HepG2 (cell line): ENCODE measurements around the gene ECHDC1. TPM values are rescaled to one million over a fixed set of nuclear protein-coding genes. Genes with fewer than 3 reads are reported as not detected.

Experiments used
- ATAC-seq: fragments of 200-7000 bp; cut with Tn5 transposase; 3 replicates; pipeline ENCODE4 v1.9.1; 2020; ENCODE audit warnings: mild to moderate bottlenecking, moderate library complexity
- BruUV-seq: library from RNA; stranded (reverse); fragments of 400-500 nt; replicated peaks from 2 replicates; lab custom pipeline; 2021; lab: Mats Ljungman, UMichigan
- CTCF ChIA-PET: fragments of 300-600 bp; formaldehyde crosslinking; extraction: SDS; loops from one replicate; lab custom pipeline; 2021; ENCODE audit warnings: low total read pairs, inconsistent platforms, low intra/inter-chr PET ratio; lab: Yijun Ruan, JAX
- POLR2A ChIA-PET: fragments of 350-600 bp; sonication (Branson Sonifier 250); formaldehyde crosslinking; loops from one replicate; lab custom pipeline; 2020; ENCODE audit warnings: antibody characterized with exemption, inconsistent platforms; lab: Yijun Ruan, JAX
- DNase-seq: peaks from one replicate; pipeline ENCODE4 v3.0.0-alpha.2; 2015; ENCODE audit warnings: low spot score
- FAIRE-seq: peaks from 3 replicates; lab custom pipeline; 2011; peaks lifted over from hg19 to GRCh38; lab: Jason Lieb, UNC
- H2AFZ ChIP-seq: one replicate; pipeline ENCODE4 v1.6.1; 2011; ENCODE audit warnings: low read length, inconsistent platforms
- H3K27ac ChIP-seq: fragments of 300-600 bp; 3 replicates; pipeline ENCODE4 v1.8.0; 2011; ENCODE audit warnings: mixed run types, mild to moderate bottlenecking, mixed read lengths, low read length, inconsistent platforms; ENCODE audit not compliant: insufficient read depth; ENCODE audit errors: extremely low read length
- H3K27me3 ChIP-seq, 2 experiments: fragments of 200-600 bp in 1 of 2; 2 replicates in 1 of 2; 3 replicates in 1 of 2; pipeline versions ENCODE4 v1.6.0 to v1.8.0; 2011; ENCODE audit warnings: low read length in 2 of 2, mild to moderate bottlenecking in 2 of 2, moderate library complexity in 2 of 2, inconsistent platforms in 1 of 2; ENCODE audit not compliant: insufficient read depth in 2 of 2, control insufficient read depth in 1 of 2
- H3K36me3 ChIP-seq, 2 experiments: fragments of 200-600 bp in 1 of 2; replicated peaks in 1 of 2; 2 replicates in 1 of 2; 3 replicates in 1 of 2; pipeline versions ENCODE4 v1.5.1 to v1.8.0; 2011; ENCODE audit warnings: low read length in 2 of 2, inconsistent platforms in 1 of 2; ENCODE audit not compliant: insufficient read depth in 2 of 2, control insufficient read depth in 1 of 2
- H3K4me1 ChIP-seq: 2 replicates; pipeline ENCODE4 v1.5.1; 2012; ENCODE audit warnings: low read length, inconsistent platforms; ENCODE audit not compliant: insufficient read depth
- H3K4me2 ChIP-seq: 2 replicates; pipeline ENCODE4 v1.6.0; 2011; ENCODE audit warnings: low read depth, low read length, inconsistent platforms
- H3K4me3 ChIP-seq, 3 experiments: fragments of 200-600 bp in 1 of 3; sonication (generic), shearing (Covaris generic) in 1 of 3; replicated peaks in 1 of 3; 2 replicates each; pipeline ENCODE4 v1.5.1; 2011 to 2016; ENCODE audit warnings: low read length in 3 of 3, inconsistent platforms in 2 of 3, low read depth in 2 of 3, mild to moderate bottlenecking in 2 of 3, control low read depth in 1 of 3, mixed read lengths in 1 of 3; ENCODE audit not compliant: insufficient read depth in 1 of 3
- H3K79me2 ChIP-seq: one replicate; pipeline ENCODE4 v1.6.1; 2011; ENCODE audit warnings: low read length, inconsistent platforms; ENCODE audit not compliant: insufficient read depth
- H3K9ac ChIP-seq: 2 replicates; pipeline ENCODE4 v1.6.0; 2011; ENCODE audit warnings: mild to moderate bottlenecking, low read depth, low read length, inconsistent platforms; ENCODE audit not compliant: insufficient read depth
- H3K9me3 ChIP-seq: 2 replicates; pipeline ENCODE4 v1.5.1; 2012; ENCODE audit warnings: mild to moderate bottlenecking, low read length
- H4K20me1 ChIP-seq: 2 replicates; pipeline ENCODE4 v1.6.0; 2011; ENCODE audit warnings: inconsistent platforms, mild to moderate bottlenecking, low read length, moderate library complexity; ENCODE audit not compliant: insufficient read depth
- BCL6 ChIP-seq: IDR thresholded peaks from 2 replicates; pipeline ENCODE4 v1.6.1; 2016; ENCODE audit warnings: missing genetic modification reagents, missing compliant biosample characterization
- CEBPB ChIP-seq: IDR thresholded peaks from 2 replicates; pipeline ENCODE4 v1.6.1; 2011; ENCODE audit warnings: low read depth, low read length, improper control_type of control experiment, borderline replicate concordance
- CEBPG ChIP-seq: IDR thresholded peaks from 2 replicates; pipeline ENCODE4 v1.6.1; 2016
- HOXA7 ChIP-seq: sonication (generic); formaldehyde crosslinking; IDR thresholded peaks from 2 replicates; pipeline ENCODE4 v1.8.1; 2022; ENCODE audit warnings: mild to moderate bottlenecking, missing genetic modification reagents, moderate library complexity
- NONO ChIP-seq, 2 experiments: fragments of 450-650 bp in 1 of 2; sonication (generic) in 1 of 2; formaldehyde crosslinking in 1 of 2; IDR thresholded peaks in 1 of 2; conservative IDR thresholded peaks in 1 of 2; 2 replicates each; pipeline versions ENCODE4 v1.6.1 to v1.8.0; 2017 to 2022; ENCODE audit warnings: mild to moderate bottlenecking in 1 of 2, missing genetic modification reagents in 1 of 2, moderate library complexity in 1 of 2
- NR0B2 ChIP-seq: sonication (generic); formaldehyde crosslinking; IDR thresholded peaks from 2 replicates; pipeline ENCODE4 v1.4.0; 2020; ENCODE audit warnings: mild to moderate bottlenecking, missing genetic modification reagents
- PHB2 ChIP-seq: fragments of 450-650 bp; IDR thresholded peaks from 2 replicates; pipeline ENCODE4 v1.6.1; 2018; ENCODE audit not compliant: partially characterized antibody
- RBFOX2 ChIP-seq: fragments of 200-400 bp; formaldehyde crosslinking; IDR thresholded peaks from 2 replicates; pipeline ENCODE4 v1.6.1; 2017; ENCODE audit warnings: low read depth, mild to moderate bottlenecking, low read length
- SALL2 ChIP-seq: sonication (generic); formaldehyde crosslinking; IDR thresholded peaks from 2 replicates; pipeline ENCODE4 v1.8.1; 2023; ENCODE audit warnings: mild to moderate bottlenecking, missing genetic modification reagents, inconsistent platforms
- ZNF770 ChIP-seq: sonication (generic); formaldehyde crosslinking; IDR thresholded peaks from 2 replicates; pipeline ENCODE4 v1.5.0; 2020; ENCODE audit warnings: mild to moderate bottlenecking, missing genetic modification reagents
- WGBS: methylation state at CpG from one replicate; pipeline ENCODE4 v1.1.6; 2017; ENCODE audit warnings: low lambda C conversion rate; 5-methylcytosine and 5-hydroxymethylcytosine counted together
- in situ Hi-C: cut with HindIII; loops from 2 replicates; pipeline ENCODE4 v1.10.0; 2017; ENCODE audit warnings: low pct_unique_long_range_greater_than_20kb; ENCODE audit not compliant: extremely low pct_ligation_motif_present
- intact Hi-C: fragments of 100-400 bp; cut with micrococcal nuclease; formaldehyde crosslinking; loops from one replicate; pipeline ENCODE4 v1.10.0; 2022; ENCODE audit not compliant: unreplicated experiment
- polyA plus RNA-seq, 8 experiments: library from polyadenylated mRNA; depleted of rRNA in 3 of 8; stranded (reverse) in 7 of 8; unstranded in 1 of 8; fragments of >200 nt; fragmentation: Illumina TruSeq in 4 of 8; extraction: Trizol in 4 of 8; gene quantifications; 2 replicates each; pipeline versions ENCODE4 v1.2.1 to v1.2.3, GENCODE V29; 2011 to 2016; ENCODE audit warnings: low read depth in 4 of 8, missing spikeins in 1 of 8, mixed read lengths in 1 of 8; ENCODE audit not compliant: insufficient read depth in 1 of 8
- total RNA-seq, 5 experiments: library from RNA; depleted of rRNA; stranded (reverse); fragments of >200 nt; fragmentation: Illumina TruSeq; extraction: Trizol; gene quantifications; 2 replicates each; pipeline ENCODE4 v1.2.3, GENCODE V29; 2016; ENCODE audit warnings: low read depth in 1 of 5

ECHDC1 gene
- total and polyA plus RNA-seq, 2 of the 13 experiments (the other 11 are each of a cell fraction or from before 2014, with no cell fraction given), result 32.8 to 98.1 TPM

- Histone ChIP-seq H3K9me3 (no peaks in the 10 kb centered on the region), H2AFZ (no peak overlapping the region), H3K4me3 (no peak overlapping the region), H4K20me1 (peaks cover 26% of the 10 kb centered on the region), H3K27ac (no peak overlapping the region), H3K27me3 (no peaks in the 10 kb centered on the region; a peak in 1 of 5 replicates), H3K36me3 (no peaks in the 10 kb centered on the region), H3K9ac (no peak overlapping the region), H3K79me2 (peaks cover 92% of the 10 kb centered on the region), H3K4me2 (0 out of 2 replicates have a peak overlapping the region, but pooled peaks have one; percentile 20), H3K4me1 (peaks cover 59% of the 10 kb centered on the region)
- CTCF ChIA-PET, result no interaction called here
- in situ Hi-C loops (no loop called here), intact Hi-C loops (no loop called here)
- TF ChIP-seq PHB2 (no peak), HOXA7 (CRISPR knock-in tag) (no peak), BCL6 (CRISPR knock-in tag) (peak; percentile 47; the same call in 1 of the 2 replicates), CEBPG (CRISPR knock-in tag) (0 out of 2 replicates have a peak, but pooled peaks have one; percentile 20), CEBPB (0 out of 2 replicates have a peak, but pooled peaks have one; percentile 7), SALL2 (CRISPR knock-in tag) (no peak), RBFOX2 (peak; percentile 21; the same call in 1 of the 2 replicates), NR0B2 (no peak)
- POLR2A ChIA-PET, result no interaction called here
- no peak for ATAC-seq
- FAIRE-seq, result no peak
- no TSS peak for BruUV-seq
- 91% methylated on average over 1 of the region's 1 CpG for WGBS
- DNase-seq, result no peak
Measured at GRCh38 chr6:127338936-127339335, 4.5 kb downstream of the ECHDC1 start.

GRCh38 chr6:127332383-127332961 lies 10.9 kb downstream of the ECHDC1 start:
- peak; percentile 30 for ATAC-seq
- no peak overlapping the region for H2AFZ ChIP-seq
- peaks cover 11% of the 10 kb centered on the region for H3K4me1 ChIP-seq
- POLR2A ChIA-PET, result interaction anchor here (1.5 to 1.6 kb wide), 2 partner anchors 10 to 66 kb away, joined by 4 to 10 read pairs; partner anchors contain the start of gene RNF146
- in situ Hi-C loops, result no loop called here
- H3K27ac ChIP-seq, result no peak overlapping the region
- WGBS, result 77% methylated on average over 4 of the region's 4 CpGs
- DNase-seq, result no peak
- FAIRE-seq, result no peak
- H4K20me1 ChIP-seq, result peaks cover 7% of the 10 kb centered on the region; the same call in 1 of the 2 replicates
- H3K79me2 ChIP-seq, result peaks cover 30% of the 10 kb centered on the region
- H3K4me3 ChIP-seq, result no peak overlapping the region
- CTCF ChIA-PET, result no interaction called here
- TF ChIP-seq ZNF770, result 0 out of 2 replicates have a peak, but pooled peaks have one; percentile 24
- no peak for TF ChIP-seq NONO (IDR thresholded peaks at IDR 0.05)
- TF ChIP-seq NONO (CRISPR knock-in tag; conservative IDR thresholded peaks at IDR 0.05), result no peak
- H3K36me3 ChIP-seq, result peaks cover 0 to 18% of the 10 kb centered on the region in 2 experiments
- intact Hi-C loops, result no loop called here
- no peak overlapping the region for H3K9ac ChIP-seq
- H3K4me2 ChIP-seq, result no peak overlapping the region
- H3K27me3 ChIP-seq, result no peaks in the 10 kb centered on the region
- no TSS peak for BruUV-seq
- H3K9me3 ChIP-seq, result no peaks in the 10 kb centered on the region
